Activated CD4-positive, alpha-beta T cell treated with anti-CD3 and anti-CD28 coated beads, Interleukin-2, amount 10 ng/mL, durations not matched to agents 7 days and 5 days (primary cell): Measurements from ENCODE around the gene PTPRN. TPM values are rescaled to one million over a fixed set of nuclear protein-coding genes. Genes with fewer than 3 reads are reported as not detected.
A peak's percentile ranks its signal among the peaks of the same experiment; 100 is the strongest.
"Not testable (repeated sequence)": the region's sequence is repeated elsewhere in the genome, so short reads cannot be mapped to it uniquely, and the experiment has no call there.

Experiments used
- CTCF ChIA-PET: fragments of 350-600 bp; sonication (Branson Sonifier 250); formaldehyde crosslinking; loops from one replicate; lab custom pipeline; 2021; ENCODE audit warnings: antibody characterized with exemption; lab: Charles Lee
- POLR2A ChIA-PET: fragments of 350-600 bp; sonication (Branson Sonifier 250); formaldehyde crosslinking; loops from one replicate; lab custom pipeline; 2021; ENCODE audit warnings: antibody characterized with exemption; lab: Charles Lee
- DNase-seq: peaks from one replicate; pipeline ENCODE4 v3.0.0-alpha.2; 2020
- H3K27ac Mint-ChIP-seq: one replicate; pipeline ENCODE4 v1.8.0; 2021; ENCODE audit warnings: mild to moderate bottlenecking, moderate library complexity, mixed read lengths
- H3K27me3 Mint-ChIP-seq: one replicate; pipeline ENCODE4 v1.8.0; 2021; ENCODE audit warnings: mixed read lengths
- H3K36me3 Mint-ChIP-seq: one replicate; pipeline ENCODE4 v1.8.0; 2021; ENCODE audit warnings: low read depth, mixed read lengths
- H3K4me1 Mint-ChIP-seq: one replicate; pipeline ENCODE4 v1.8.0; 2021; ENCODE audit warnings: mixed read lengths
- H3K4me3 Mint-ChIP-seq: one replicate; pipeline ENCODE4 v1.8.0; 2021; ENCODE audit warnings: mild to moderate bottlenecking, moderate library complexity, mixed read lengths
- H3K9me3 Mint-ChIP-seq: one replicate; pipeline ENCODE4 v1.8.0; 2021; ENCODE audit warnings: mixed read lengths
- total RNA-seq, 2 experiments: library from RNA; stranded (reverse); gene quantifications; one replicate each; pipeline ENCODE4 v1.2.3, GENCODE V29; 2021

PTPRN gene
- total RNA-seq, 2 experiments from 2014 or later: not detected

DNA sequence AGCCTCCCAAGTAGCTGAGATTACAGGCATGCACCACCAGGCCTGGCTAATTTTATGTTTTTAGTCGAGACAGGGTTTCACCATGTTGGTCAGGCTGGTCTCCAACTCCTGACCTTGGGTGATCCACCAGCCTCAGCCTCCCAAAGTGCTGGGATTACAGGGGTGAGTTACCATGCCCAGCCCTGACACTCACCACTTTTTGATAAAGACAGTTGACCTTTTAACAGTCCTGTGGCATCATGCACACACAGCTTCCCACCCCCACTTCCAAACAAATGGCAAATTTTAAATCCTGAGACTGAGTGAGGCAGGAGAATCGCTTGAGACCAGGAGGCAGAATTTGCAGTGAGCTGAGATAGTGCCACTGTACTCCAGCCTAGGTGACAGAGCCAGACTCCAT, 36.2 kb downstream of the PTPRN start:
- POLR2A ChIA-PET: no interaction called here
- Mint-ChIP-seq H3K36me3 (no peaks in the 10 kb centered on the region), H3K4me1 (peaks cover 9% of the 10 kb centered on the region), H3K9me3 (no peaks in the 10 kb centered on the region), H3K27me3 (no peaks in the 10 kb centered on the region), H3K27ac (no peak overlapping the region), H3K4me3 (no peak overlapping the region)
- no peak for DNase-seq
- CTCF ChIA-PET: interaction anchor here (15.6 kb wide), 1 partner anchor 22 kb away, joined by 194 read pairs; no protein-coding TSS in a partner anchor

DNA sequence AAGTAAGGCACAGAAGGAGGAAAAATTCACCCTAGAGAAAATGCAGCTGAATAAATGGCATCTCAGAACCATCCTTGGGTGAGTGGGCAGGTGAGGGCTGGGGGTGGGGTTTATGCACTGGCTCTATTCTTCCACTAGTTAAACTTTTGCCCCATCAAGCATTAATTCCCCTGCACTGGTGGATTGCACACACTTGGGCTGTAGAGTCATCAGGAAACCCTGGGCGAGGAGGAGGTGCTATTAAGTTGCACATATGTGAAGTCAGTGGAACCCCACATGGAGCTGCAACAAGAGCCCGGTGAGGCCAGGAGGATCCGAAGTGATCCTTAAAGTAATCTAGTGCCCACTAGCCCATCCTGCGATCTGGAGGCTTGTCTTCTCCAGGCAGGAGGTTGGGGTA, 36.8 kb downstream of the PTPRN start:
- DNase-seq: no peak
- no peak overlapping the region for H3K27ac Mint-ChIP-seq
- no peaks in the 10 kb centered on the region for H3K36me3 Mint-ChIP-seq
- ChIA-PET POLR2A (no interaction called here), CTCF (interaction anchor here (15.6 kb wide), 1 partner anchor 23 kb away, joined by 194 read pairs; no protein-coding TSS in a partner anchor)
- no peaks in the 10 kb centered on the region for H3K9me3 Mint-ChIP-seq
- no peaks in the 10 kb centered on the region for H3K27me3 Mint-ChIP-seq
- H3K4me1 Mint-ChIP-seq: peaks cover 3% of the 10 kb centered on the region
- no peak overlapping the region for H3K4me3 Mint-ChIP-seq

DNA sequence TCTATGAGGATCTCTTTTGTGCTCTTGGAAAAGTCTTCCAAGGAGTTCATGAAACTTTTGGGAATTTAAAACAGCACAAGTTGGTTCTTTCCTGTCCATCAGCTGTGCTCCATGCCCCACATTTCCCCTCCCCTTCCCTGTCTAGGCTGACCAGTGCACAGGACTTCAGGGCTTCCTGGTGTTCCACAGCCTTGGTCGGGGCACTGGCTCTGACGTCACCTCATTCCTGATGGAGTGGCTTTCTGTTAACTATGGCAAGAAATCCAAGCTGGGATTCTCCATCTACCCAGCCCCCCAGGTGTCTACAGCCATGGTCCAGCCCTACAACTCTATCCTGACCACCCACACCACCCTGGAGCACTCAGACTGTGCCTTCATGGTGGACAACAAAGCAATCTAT, 38.2 kb downstream of the PTPRN start:
- Mint-ChIP-seq H3K36me3 (no peaks in the 10 kb centered on the region), H3K27me3 (no peaks in the 10 kb centered on the region), H3K4me1 (no peaks in the 10 kb centered on the region), H3K27ac (no peak overlapping the region), H3K9me3 (no peaks in the 10 kb centered on the region), H3K4me3 (no peak overlapping the region)
- ChIA-PET CTCF (interaction anchor here (0.8 to 1.5 kb wide), 3 partner anchors 8 to 23 kb away, joined by 3 to 9 read pairs (median 5); partner anchors contain the start of gene DNAJB2), POLR2A (no interaction called here)
- DNase-seq: no peak

DNA sequence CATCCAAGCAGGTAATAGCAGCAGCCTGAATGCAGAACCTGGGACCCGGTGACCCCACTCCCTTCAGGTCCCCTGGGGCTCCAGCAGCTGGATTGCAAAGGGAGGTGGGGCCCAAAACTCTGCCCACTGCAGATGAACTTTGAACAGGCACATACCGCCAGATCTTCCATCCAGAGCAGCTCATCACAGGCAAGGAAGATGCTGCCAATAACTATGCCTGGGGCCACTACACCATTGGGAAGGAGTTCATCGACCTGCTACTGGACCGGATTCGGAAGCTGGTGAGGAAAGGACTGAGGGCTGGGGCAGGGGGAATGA, 39.2 kb downstream of the PTPRN start:
- ChIA-PET CTCF (interaction anchor here (0.7 to 1.5 kb wide), 3 partner anchors 9 to 99 kb away, joined by 3 to 9 read pairs (median 6); partner anchors contain the start of gene DNAJB2), POLR2A (interaction anchor here (0.6 kb wide), 1 partner anchor 224 kb away, joined by 3 read pairs; no protein-coding TSS in a partner anchor)
- no peak for DNase-seq
- Mint-ChIP-seq H3K4me3 (no peak overlapping the region), H3K27me3 (no peaks in the 10 kb centered on the region), H3K9me3 (no peaks in the 10 kb centered on the region), H3K36me3 (no peaks in the 10 kb centered on the region), H3K27ac (no peak overlapping the region), H3K4me1 (no peaks in the 10 kb centered on the region)

DNA sequence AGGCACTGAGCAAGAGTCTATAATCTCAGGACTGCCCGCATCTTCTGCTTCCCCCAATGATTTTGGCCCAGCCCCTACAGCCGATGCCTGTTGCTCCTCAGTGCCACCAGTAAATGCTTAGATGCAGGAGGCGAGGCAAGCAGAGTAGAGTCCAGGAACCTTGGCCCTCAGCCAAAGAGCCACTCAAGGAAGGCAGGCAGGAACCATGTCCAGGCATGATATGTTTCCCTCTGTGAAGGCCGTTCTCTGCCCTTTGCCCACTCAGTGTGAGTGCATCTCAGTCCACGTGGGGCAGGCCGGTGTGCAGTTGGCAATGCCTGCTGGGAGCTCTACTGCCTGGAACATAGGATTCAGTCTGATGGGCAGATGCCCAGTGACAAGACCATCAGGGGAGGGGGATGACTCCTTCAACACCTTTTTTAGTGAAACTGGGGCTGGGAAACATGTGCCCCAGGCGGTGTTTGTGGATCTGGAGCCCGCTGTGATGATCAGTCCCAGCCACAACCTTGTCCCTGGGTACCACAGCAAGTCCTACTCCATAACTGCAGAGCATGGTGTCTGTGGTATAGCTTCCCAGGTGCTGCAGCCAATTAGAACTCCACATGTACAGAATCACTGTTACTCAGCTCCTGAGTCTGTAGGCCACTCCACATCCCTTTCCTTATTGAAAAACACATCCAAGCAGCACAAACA, 39.7 kb downstream of the PTPRN start:
- CTCF ChIA-PET: interaction anchor here (0.7 to 1.5 kb wide), 3 partner anchors 9 to 99 kb away, joined by 3 to 9 read pairs (median 6); partner anchors contain the start of gene DNAJB2
- Mint-ChIP-seq H3K27ac (no peak overlapping the region), H3K36me3 (no peaks in the 10 kb centered on the region), H3K9me3 (no peaks in the 10 kb centered on the region), H3K4me3 (no peak overlapping the region), H3K4me1 (no peaks in the 10 kb centered on the region), H3K27me3 (no peaks in the 10 kb centered on the region)
- POLR2A ChIA-PET: interaction anchor here (0.6 kb wide), 1 partner anchor 224 kb away, joined by 3 read pairs; no protein-coding TSS in a partner anchor
- no peak for DNase-seq

- Mint-ChIP-seq H3K4me3 (no peak overlapping the region), H3K27ac (no peak overlapping the region), H3K36me3 (no peaks in the 10 kb centered on the region), H3K4me1 (no peaks in the 10 kb centered on the region), H3K27me3 (no peaks in the 10 kb centered on the region), H3K9me3 (no peaks in the 10 kb centered on the region)
- DNase-seq: no peak
- POLR2A ChIA-PET: no interaction called here
- CTCF ChIA-PET: interaction anchor here (3.1 kb wide), 1 partner anchor 26 kb away, joined by 11 read pairs; no protein-coding TSS in a partner anchor
Measured at GRCh38 chr2:219268294-219268693, 40.9 kb downstream of the PTPRN start.

- POLR2A ChIA-PET: no interaction called here
- Mint-ChIP-seq H3K4me1 (no peaks in the 10 kb centered on the region), H3K36me3 (no peaks in the 10 kb centered on the region), H3K9me3 (no peaks in the 10 kb centered on the region), H3K27me3 (no peaks in the 10 kb centered on the region), H3K4me3 (no peak overlapping the region), H3K27ac (no peak overlapping the region)
- CTCF ChIA-PET: interaction anchor here (0.6 to 3.1 kb wide), 4 partner anchors 10 to 145 kb away, joined by 5 to 11 read pairs (median 8); no protein-coding TSS in a partner anchor
- DNase-seq: no peak
Measured at GRCh38 chr2:219266886-219267285, 42.3 kb downstream of the PTPRN start.

- Mint-ChIP-seq H3K27me3 (peaks cover 5% of the 10 kb centered on the region), H3K4me3 (no peak overlapping the region), H3K9me3 (no peaks in the 10 kb centered on the region), H3K27ac (no peak overlapping the region), H3K4me1 (no peaks in the 10 kb centered on the region), H3K36me3 (no peaks in the 10 kb centered on the region)
- ChIA-PET POLR2A (no interaction called here), CTCF (interaction anchor here (1.9 to 3.1 kb wide), 3 partner anchors 11 to 28 kb away, joined by 7 to 11 read pairs (median 8); no protein-coding TSS in a partner anchor)
- DNase-seq: no peak
Measured at GRCh38 chr2:219266232-219266631, 43.0 kb downstream of the PTPRN start.

DNA sequence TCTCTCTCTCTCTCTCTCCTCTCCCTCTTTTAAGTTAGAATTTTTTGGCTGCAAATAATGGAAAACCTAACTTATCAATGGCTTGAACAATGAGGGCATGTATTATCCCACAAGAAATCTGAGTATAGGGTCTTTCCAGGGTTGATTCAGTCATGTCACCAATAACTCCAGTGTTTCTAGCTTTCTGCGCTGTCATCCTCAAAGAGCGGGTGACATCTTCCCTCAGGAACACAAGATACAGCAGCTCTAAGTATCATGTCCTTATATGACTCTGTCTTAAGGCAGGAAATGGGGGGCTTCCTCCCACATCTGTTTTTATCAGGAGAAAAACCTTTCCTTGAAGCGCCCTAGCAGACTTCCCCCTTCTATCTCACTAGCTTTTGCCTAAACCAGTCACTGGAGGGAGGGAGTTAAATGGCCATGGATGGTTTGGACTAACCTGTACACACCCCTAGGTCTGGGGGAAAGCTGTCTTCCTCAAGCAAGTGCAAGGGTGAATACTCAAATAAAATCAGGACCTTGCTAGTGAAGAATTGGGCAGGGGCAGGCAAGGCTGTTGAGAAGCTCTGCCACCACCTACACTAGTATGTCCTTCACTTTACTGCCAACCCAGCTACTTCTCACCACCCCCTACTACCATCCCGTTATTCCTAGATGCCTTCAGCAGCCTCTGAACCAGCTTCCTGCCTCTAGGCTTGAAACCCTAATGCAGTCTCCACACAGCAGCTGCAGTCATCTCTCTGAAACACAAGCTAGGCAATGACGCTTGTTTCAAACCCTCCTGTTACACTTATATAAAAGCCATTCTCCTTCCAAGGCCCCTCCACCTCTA, 48.0 kb downstream of the PTPRN start:
- Mint-ChIP-seq H3K4me3 (no peak overlapping the region), H3K4me1 (no peaks in the 10 kb centered on the region), H3K9me3 (no peaks in the 10 kb centered on the region), H3K36me3 (no peaks in the 10 kb centered on the region), H3K27me3 (peaks cover 17% of the 10 kb centered on the region), H3K27ac (no peak overlapping the region)
- ChIA-PET CTCF (interaction anchor here (0.7 to 4.4 kb wide), 11 partner anchors 9 to 80 kb away, joined by 3 to 23 read pairs (median 4); partner anchors contain the start of genes DNAJB2, GLB1L and STK16), POLR2A (interaction anchor here (0.7 kb wide), 1 partner anchor 43 kb away, joined by 3 read pairs; the partner anchor contains the start of gene ABCB6)
- no peak for DNase-seq

- H3K36me3 Mint-ChIP-seq, DNase-seq, H3K4me3 Mint-ChIP-seq, POLR2A ChIA-PET, H3K9me3 Mint-ChIP-seq, H3K27ac Mint-ChIP-seq: not testable (repeated sequence)
- CTCF ChIA-PET: interaction anchor here (0.8 to 2.4 kb wide), 5 partner anchors 10 to 89 kb away, joined by 3 to 9 read pairs (median 5); partner anchors contain the start of genes CNPPD1, DNAJB2 and SLC23A3
- Mint-ChIP-seq H3K4me1 (peaks cover 13% of the 10 kb centered on the region), H3K27me3 (peaks cover 17% of the 10 kb centered on the region)
Measured at GRCh38 chr2:219258942-219259341, 50.3 kb downstream of the PTPRN start.

DNA sequence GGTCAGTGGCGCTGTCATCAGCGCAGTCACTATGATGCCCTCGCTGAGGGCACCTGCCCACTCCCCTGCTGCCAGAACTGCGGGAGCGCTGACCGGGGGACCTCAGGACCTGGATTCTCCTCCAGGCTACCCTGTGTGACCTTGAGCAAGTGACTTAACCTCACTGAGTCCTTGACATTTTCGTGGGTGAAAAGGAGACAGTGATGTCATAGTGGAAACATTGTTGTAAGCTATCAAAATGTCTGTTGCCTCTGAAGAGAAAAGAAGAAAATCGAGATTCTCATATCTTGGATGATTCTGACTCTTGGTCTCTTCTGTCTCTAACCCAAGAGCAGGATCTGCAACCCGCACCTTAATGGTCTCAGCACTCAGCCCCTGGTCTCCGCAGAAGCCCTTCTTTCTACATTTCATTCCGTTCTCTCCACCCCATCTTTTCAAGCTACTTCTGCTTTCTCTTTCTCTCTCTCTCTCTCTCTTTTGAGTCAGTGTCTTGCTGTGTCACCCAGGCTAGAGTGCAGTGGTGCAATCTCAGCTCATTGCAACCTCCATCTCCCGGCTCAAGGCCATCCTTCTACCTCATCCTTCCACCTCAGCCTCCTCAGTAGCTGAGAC, 54.5 kb downstream of the PTPRN start:
- ChIA-PET CTCF (interaction anchor here (0.7 to 9.7 kb wide), 15 partner anchors 9 to 98 kb away, joined by 3 to 99 read pairs (median 4); partner anchors contain the start of genes ABCB6, ANKZF1, ATG9A and CNPPD1), POLR2A (interaction anchor here (0.8 to 1.1 kb wide), 4 partner anchors 10 to 75 kb away, joined by 3 to 6 read pairs (median 4); partner anchors contain the start of genes DNAJB2, GLB1L and STK16)
- peaks cover 42% of the 10 kb centered on the region for H3K4me1 Mint-ChIP-seq
- H3K27me3 Mint-ChIP-seq: peaks cover 3% of the 10 kb centered on the region
- peak; percentile 46 for DNase-seq
- H3K27ac Mint-ChIP-seq: peak overlapping the region; percentile 91
- peaks cover 32% of the 10 kb centered on the region for H3K36me3 Mint-ChIP-seq
- H3K9me3 Mint-ChIP-seq: no peaks in the 10 kb centered on the region
- peak overlapping the region; percentile 73 for H3K4me3 Mint-ChIP-seq
